HEK293 (cell line): ENCODE results near the gene HSD11B1.

ENCODE experiments used
- CTCF ChIA-PET: fragments of 350-600 bp; formaldehyde crosslinking; extraction: SDS; loops from one replicate; lab custom pipeline; 2021; ENCODE audit warnings: antibody characterized with exemption; lab: Yijun Ruan, JAX
- POLR2A ChIA-PET: fragments of 300-600 bp; formaldehyde crosslinking; extraction: SDS; loops from one replicate; lab custom pipeline; 2020; ENCODE audit warnings: antibody characterized with exemption, inconsistent platforms; lab: Yijun Ruan, JAX
- H3K27ac ChIP-seq: fragments of 200-500 bp; sonication (Bioruptor generic); 2 replicates; pipeline ENCODE4 v1.5.1; 2014; ENCODE audit warnings: low read depth, low read length, control low read depth, inconsistent platforms; ENCODE audit errors: extremely low read depth
- H3K36me3 ChIP-seq, 2 experiments: fragments of 200-500 bp in 1 of 2; sonication (Bioruptor generic) in 1 of 2; 1 replicate in 1 of 2; 2 replicates in 1 of 2; pipeline ENCODE4 v1.5.1; 2014 to 2017; ENCODE audit warnings: inconsistent platforms in 2 of 2, low read length in 2 of 2; ENCODE audit not compliant: control insufficient read depth in 2 of 2, insufficient read depth in 1 of 2
- H3K4me1 ChIP-seq: fragments of 200-500 bp; sonication (Bioruptor generic); 2 replicates; pipeline ENCODE4 v1.5.1; 2014; ENCODE audit warnings: mild to moderate bottlenecking, low read length, inconsistent platforms; ENCODE audit not compliant: control insufficient read depth, insufficient read depth
- H3K4me3 ChIP-seq: 2 replicates; pipeline ENCODE4 v1.5.1; 2011; ENCODE audit warnings: low read depth, mild to moderate bottlenecking, control low read depth, low read length, moderate library complexity
- H3K9me3 ChIP-seq: fragments of 200-500 bp; sonication (Bioruptor generic); 2 replicates; pipeline ENCODE4 v1.5.1; 2014; ENCODE audit warnings: low read depth, low read length, inconsistent platforms; ENCODE audit not compliant: control insufficient read depth, insufficient read depth
- BCL11B ChIP-seq: fragments of 450-650 bp; formaldehyde crosslinking; IDR thresholded peaks from 2 replicates; pipeline ENCODE4 v1.5.1; 2016; ENCODE audit warnings: low read depth, missing biosample characterization, missing genetic modification characterization
- GLIS1 ChIP-seq: fragments of 450-650 bp; formaldehyde crosslinking; IDR thresholded peaks from 2 replicates; pipeline ENCODE4 v1.5.1; 2016; ENCODE audit warnings: missing biosample characterization, missing genetic modification characterization
- KLF16 ChIP-seq: fragments of 450-650 bp; formaldehyde crosslinking; IDR thresholded peaks from 2 replicates; pipeline ENCODE4 v1.5.1; 2017; ENCODE audit warnings: missing biosample characterization, missing genetic modification characterization
- PRDM1 ChIP-seq: fragments of 450-650 bp; formaldehyde crosslinking; IDR thresholded peaks from 2 replicates; pipeline ENCODE4; 2016; ENCODE audit warnings: missing biosample characterization, missing genetic modification characterization
- SALL2 ChIP-seq: fragments of 450-650 bp; formaldehyde crosslinking; IDR thresholded peaks from 2 replicates; pipeline ENCODE4 v1.5.0; 2017; ENCODE audit warnings: missing biosample characterization, mild to moderate bottlenecking, missing genetic modification characterization, borderline replicate concordance
- SCRT2 ChIP-seq: fragments of 450-650 bp; formaldehyde crosslinking; IDR thresholded peaks from 2 replicates; pipeline ENCODE4 v1.5.1; 2016; ENCODE audit warnings: missing biosample characterization, missing genetic modification characterization
- SETDB1 ChIP-seq: IDR thresholded peaks from one replicate; pipeline ENCODE4 v1.6.1; 2017; ENCODE audit warnings: mild to moderate bottlenecking, low read length, moderate library complexity, mixed read lengths; ENCODE audit not compliant: insufficient read length
- SP7 ChIP-seq: fragments of 450-650 bp; formaldehyde crosslinking; IDR thresholded peaks from 2 replicates; pipeline ENCODE4 v1.5.1; 2016; ENCODE audit warnings: missing biosample characterization, missing genetic modification characterization
- ZBTB17 ChIP-seq: fragments of 450-650 bp; formaldehyde crosslinking; IDR thresholded peaks from 2 replicates; pipeline ENCODE4 v1.5.1; 2016; ENCODE audit warnings: missing biosample characterization, missing genetic modification characterization
- ZBTB21 ChIP-seq: fragments of 450-650 bp; formaldehyde crosslinking; IDR thresholded peaks from 2 replicates; pipeline ENCODE4 v1.5.1; 2017; ENCODE audit warnings: missing biosample characterization, missing genetic modification characterization
- ZFP41 ChIP-seq: fragments of 450-650 bp; formaldehyde crosslinking; IDR thresholded peaks from 2 replicates; pipeline ENCODE4 v1.5.1; 2016; ENCODE audit warnings: missing biosample characterization, missing genetic modification characterization, borderline replicate concordance
- ZFP69B ChIP-seq: fragments of 450-650 bp; formaldehyde crosslinking; IDR thresholded peaks from 2 replicates; pipeline ENCODE4 v1.5.1; 2016; ENCODE audit warnings: missing biosample characterization, missing genetic modification characterization
- ZIC2 ChIP-seq: fragments of 450-650 bp; formaldehyde crosslinking; IDR thresholded peaks from 2 replicates; pipeline ENCODE4 v1.5.1; 2016; ENCODE audit warnings: missing biosample characterization, missing genetic modification characterization
- ZNF155 ChIP-seq: fragments of 450-650 bp; formaldehyde crosslinking; IDR thresholded peaks from 2 replicates; pipeline ENCODE4 v1.5.1; 2016; ENCODE audit warnings: missing biosample characterization, missing genetic modification characterization
- ZNF184 ChIP-seq: fragments of 450-650 bp; IDR thresholded peaks from 2 replicates; pipeline ENCODE4 v1.5.1; 2018; ENCODE audit warnings: missing biosample characterization, mild to moderate bottlenecking, missing genetic modification characterization
- ZNF221 ChIP-seq: fragments of 450-650 bp; formaldehyde crosslinking; IDR thresholded peaks from 2 replicates; pipeline ENCODE4 v1.5.1; 2017; ENCODE audit warnings: missing biosample characterization, missing genetic modification characterization, borderline replicate concordance
- ZNF274 ChIP-seq, 2 experiments: fragments of 200-500 bp in 1 of 2; fragments of 450-650 bp in 1 of 2; sonication (Bioruptor generic) in 1 of 2; formaldehyde crosslinking in 1 of 2; IDR thresholded peaks; 2 replicates each; pipeline versions ENCODE4 v1.5.1 to v1.6.1; 2014 to 2016; ENCODE audit warnings: borderline replicate concordance in 1 of 2, inconsistent platforms in 1 of 2, low read length in 1 of 2, missing biosample characterization in 1 of 2, missing genetic modification characterization in 1 of 2
- ZNF292 ChIP-seq: fragments of 450-650 bp; formaldehyde crosslinking; IDR thresholded peaks from 2 replicates; pipeline ENCODE4 v1.5.1; 2016; ENCODE audit warnings: low read depth, missing biosample characterization, missing genetic modification characterization, borderline replicate concordance
- ZNF335 ChIP-seq: fragments of 450-650 bp; formaldehyde crosslinking; conservative IDR thresholded peaks from 2 replicates; pipeline ENCODE4 v1.5.1; 2016; ENCODE audit warnings: missing biosample characterization, missing genetic modification characterization
- ZNF501 ChIP-seq: fragments of 450-650 bp; formaldehyde crosslinking; IDR thresholded peaks from 2 replicates; pipeline ENCODE4 v1.5.1; 2016; ENCODE audit warnings: missing biosample characterization, missing genetic modification characterization
- ZNF529 ChIP-seq: fragments of 450-650 bp; formaldehyde crosslinking; IDR thresholded peaks from 2 replicates; pipeline ENCODE4 v1.5.1; 2017; ENCODE audit warnings: missing genetic modification characterization, missing biosample characterization; ENCODE audit not compliant: insufficient replicate concordance
- ZNF555 ChIP-seq: fragments of 450-650 bp; formaldehyde crosslinking; conservative IDR thresholded peaks from 2 replicates; pipeline ENCODE4 v1.5.1; 2017; ENCODE audit warnings: missing biosample characterization, mild to moderate bottlenecking, missing genetic modification characterization, inconsistent platforms
- ZNF558 ChIP-seq: fragments of 450-650 bp; formaldehyde crosslinking; IDR thresholded peaks from 2 replicates; pipeline ENCODE4 v1.5.1; 2016; ENCODE audit warnings: missing biosample characterization, missing genetic modification characterization
- ZNF621 ChIP-seq: fragments of 450-650 bp; formaldehyde crosslinking; IDR thresholded peaks from 2 replicates; pipeline ENCODE4 v1.5.1; 2017; ENCODE audit warnings: missing biosample characterization, missing genetic modification characterization

The HSD11B1 gene

DNA sequence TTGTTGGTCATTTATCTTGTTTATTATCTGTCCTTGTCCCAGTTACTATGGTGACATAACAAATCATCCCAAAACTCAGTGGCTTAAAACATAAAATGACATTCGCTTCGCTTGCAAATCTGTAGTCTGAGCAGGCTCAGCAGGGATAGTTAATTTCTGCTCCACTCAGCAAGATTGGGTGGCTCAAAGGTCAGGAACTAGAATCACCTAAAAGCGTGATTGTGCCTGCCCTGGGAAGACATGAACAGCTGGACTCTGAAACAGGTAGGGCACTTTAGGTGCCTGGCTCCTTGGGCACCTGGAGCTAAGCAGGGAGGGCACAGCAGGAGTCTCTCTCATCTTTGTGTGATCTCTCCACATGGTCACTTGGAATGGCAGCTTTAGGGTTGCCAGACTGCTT lies 36.5 kb downstream of the HSD11B1 start:
- TF ChIP-seq ZNF155 (tag by site-specific recombination) (no peak), ZIC2 (0 out of 2 replicates have a peak, but pooled peaks have one; percentile 9)
- TF ChIP-seq, all 188 proteins: peak for 1
- POLR2A ChIA-PET = no interaction called here
- Histone ChIP-seq H3K9me3 (no peaks in the 10 kb centered on the region), H3K36me3 (no peaks in the 10 kb centered on the region), H3K4me1 (peaks cover 2% of the 10 kb centered on the region; the same call in 1 of the 2 replicates), H3K4me3 (no peak overlapping the region), H3K27ac (no peak overlapping the region)
- CTCF ChIA-PET = no interaction called here

DNA sequence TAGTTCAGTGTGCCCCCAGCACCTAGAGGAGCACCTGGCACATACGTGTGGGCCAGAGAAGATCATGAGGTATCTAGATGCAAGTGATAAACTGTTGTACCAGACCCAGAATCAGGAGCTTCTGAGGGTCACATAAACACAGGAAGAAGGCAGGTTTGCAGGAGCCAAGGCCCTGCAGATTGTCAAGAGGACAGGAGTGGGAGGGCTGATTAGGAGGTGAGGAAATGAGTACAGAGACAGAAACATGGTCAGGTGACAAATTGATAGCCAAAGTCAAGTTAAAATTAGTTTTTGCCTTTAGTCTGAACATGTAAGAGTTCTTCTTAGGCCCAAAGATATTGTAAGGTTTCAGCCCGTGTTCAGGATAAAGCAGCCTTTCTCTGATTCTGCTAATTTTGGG lies 37.2 kb downstream of the HSD11B1 start:
- Histone ChIP-seq H3K9me3 (no peaks in the 10 kb centered on the region), H3K4me1 (peaks cover 6% of the 10 kb centered on the region; the same call in 1 of the 2 replicates), H3K36me3 (no peaks in the 10 kb centered on the region), H3K27ac (no peak overlapping the region), H3K4me3 (no peak overlapping the region)
- CTCF ChIA-PET = no interaction called here
- POLR2A ChIA-PET = no interaction called here
- TF ChIP-seq ZFP41 (tag by site-specific recombination) (no peak), SCRT2 (tag by site-specific recombination) (0 out of 2 replicates have a peak, but pooled peaks have one; percentile 1)

DNA sequence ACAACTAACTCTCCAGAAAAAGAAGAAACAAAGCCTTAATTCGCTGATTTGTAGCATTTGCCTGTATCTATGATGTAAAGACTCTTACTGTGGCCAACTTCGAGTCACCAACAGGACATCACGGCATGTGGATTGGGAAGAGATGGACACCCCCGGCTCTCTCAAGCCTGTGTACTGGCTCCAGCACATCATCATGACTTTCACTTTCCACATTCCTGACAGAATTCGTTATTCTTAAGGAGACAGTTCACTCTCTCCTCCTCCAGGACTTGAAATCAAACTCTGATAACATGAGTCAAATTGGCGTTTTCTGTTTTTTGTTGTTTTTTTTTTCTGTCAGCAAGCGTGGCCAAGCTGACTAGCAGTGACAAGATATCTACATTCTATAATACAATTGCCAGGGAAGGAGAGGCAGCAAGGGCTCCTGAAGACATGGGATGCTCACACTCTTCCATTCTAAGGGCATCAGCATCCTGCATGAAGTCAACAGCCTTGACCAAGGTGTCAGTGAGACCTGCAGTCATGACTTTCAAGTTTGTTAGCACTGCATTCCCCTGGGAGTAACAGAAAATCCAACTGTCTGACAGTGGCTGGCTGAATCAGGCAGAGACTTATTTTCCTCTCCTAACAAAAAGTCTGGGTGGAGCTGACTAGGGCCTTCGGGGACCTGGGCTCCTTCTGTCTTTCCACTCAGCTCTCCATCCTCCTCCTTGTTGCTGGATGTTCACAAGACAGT lies 37.9 kb downstream of the HSD11B1 start:
- Histone ChIP-seq H3K27ac (no peak overlapping the region), H3K4me3 (no peak overlapping the region), H3K4me1 (peaks cover 6% of the 10 kb centered on the region; the same call in 1 of the 2 replicates), H3K36me3 (no peaks in the 10 kb centered on the region), H3K9me3 (no peaks in the 10 kb centered on the region)
- ChIA-PET POLR2A (no interaction called here), CTCF (interaction anchor here (0.9 kb wide), 1 partner anchor 49 kb away, joined by 4 read pairs; no protein-coding TSS in a partner anchor)
- TF ChIP-seq ZNF621 (tag by site-specific recombination) (no peak), ZBTB17 (tag by site-specific recombination) (peak; percentile 74), PRDM1 (peak; percentile 70), ZNF184 (tag by site-specific recombination) (no peak), SP7 (no peak), BCL11B (tag by site-specific recombination) (no peak), ZNF274 (IDR thresholded peaks at IDR 0.05; ENCODE audit: low read length) (no peak), ZNF274 (tag by site-specific recombination; IDR thresholded peaks at IDR 0.05; ENCODE audit: borderline replicate concordance) (no peak), ZNF501 (tag by site-specific recombination) (no peak), ZNF558 (no peak), ZNF529 (tag by site-specific recombination) (no peak), ZNF292 (tag by site-specific recombination) (no peak), ZNF335 (no peak), SETDB1 (no peak), ZNF555 (tag by site-specific recombination) (no peak), ZNF221 (tag by site-specific recombination) (no peak), ZBTB21 (tag by site-specific recombination) (no peak)

DNA sequence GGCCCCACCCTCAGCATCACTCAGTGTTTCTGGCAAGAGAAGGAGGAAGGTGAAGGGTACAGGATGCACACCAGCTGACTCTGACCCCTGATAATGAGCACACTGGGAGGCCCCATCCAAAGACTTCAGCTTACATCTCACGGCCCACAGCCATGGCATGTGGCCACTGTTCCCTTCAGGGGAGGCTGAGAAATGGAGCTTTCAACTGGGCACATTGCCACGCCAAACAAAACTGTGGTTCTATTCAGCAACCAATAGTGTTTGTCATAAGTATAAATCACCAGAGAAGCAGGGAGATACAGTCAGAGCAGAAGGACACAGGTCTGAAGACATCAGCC lies 38.5 kb downstream of the HSD11B1 start:
- Histone ChIP-seq H3K9me3 (no peaks in the 10 kb centered on the region), H3K27ac (no peak overlapping the region), H3K4me1 (peaks cover 6% of the 10 kb centered on the region; the same call in 1 of the 2 replicates), H3K4me3 (no peak overlapping the region), H3K36me3 (no peaks in the 10 kb centered on the region)
- CTCF ChIA-PET = interaction anchor here (0.6 to 0.9 kb wide), 2 partner anchors 50 to 81 kb away, joined by 4 to 5 read pairs; no protein-coding TSS in a partner anchor
- POLR2A ChIA-PET = no interaction called here
- TF ChIP-seq KLF16 (no peak), SALL2 (tag by site-specific recombination) (no peak), GLIS1 (tag by site-specific recombination) (peak; percentile 49; the same call in 1 of the 2 replicates), ZFP69B (tag by site-specific recombination) (no peak)
